HFFc6 (cell line): ENCODE data around the gene GIPC1. TPM values are rescaled to one million over a fixed set of nuclear protein-coding genes. Genes with fewer than 3 reads are reported as not detected.

Experiments
- DNase-seq: peaks from one replicate; pipeline ENCODE4 v3.0.0-alpha.2; 2018
- H3K27ac Mint-ChIP-seq: 2 replicates; pipeline ENCODE4 v1.8.0; 2020; ENCODE audit warnings: mild to moderate bottlenecking, mixed read lengths
- H3K27me3 Mint-ChIP-seq: 2 replicates; pipeline ENCODE4 v1.8.0; 2021; ENCODE audit warnings: mild to moderate bottlenecking, moderate library complexity, mixed read lengths; ENCODE audit not compliant: insufficient read depth
- H3K36me3 Mint-ChIP-seq: 2 replicates; pipeline ENCODE4 v1.8.0; 2021; ENCODE audit warnings: low read depth, mixed read lengths
- H3K4me1 Mint-ChIP-seq: 2 replicates; pipeline ENCODE4 v1.8.0; 2020; ENCODE audit warnings: low read depth, mixed read lengths
- H3K4me3 Mint-ChIP-seq: 2 replicates; pipeline ENCODE4 v1.8.0; 2020; ENCODE audit warnings: mild to moderate bottlenecking, moderate library complexity, mixed read lengths
- H3K9me3 Mint-ChIP-seq: 2 replicates; pipeline ENCODE4 v1.8.0; 2020; ENCODE audit warnings: mild to moderate bottlenecking, mixed read lengths
- total RNA-seq, 6 experiments: library from RNA; stranded (reverse); fragmentation: NEBNext Ultra II Directional; extraction: Animal tissue kit (Norgen Biotek cat#: 25700); gene quantifications; 2 replicates in 1 of 6; 3 replicates in 5 of 6; pipeline ENCODE4 v1.2.3, GENCODE V29; 2021
- TF ChIP-seq, protein P1 (sequence below): fragments of 200-600 bp; sonication (generic); IDR thresholded peaks from 2 replicates; pipeline ENCODE4 v1.5.0; 2021; ENCODE audit warnings: antibody characterized with exemption, mild to moderate bottlenecking

GIPC1 gene
- total RNA-seq, 6 experiments from 2014 or later = 169 to 204 (median 181) TPM

DNA sequence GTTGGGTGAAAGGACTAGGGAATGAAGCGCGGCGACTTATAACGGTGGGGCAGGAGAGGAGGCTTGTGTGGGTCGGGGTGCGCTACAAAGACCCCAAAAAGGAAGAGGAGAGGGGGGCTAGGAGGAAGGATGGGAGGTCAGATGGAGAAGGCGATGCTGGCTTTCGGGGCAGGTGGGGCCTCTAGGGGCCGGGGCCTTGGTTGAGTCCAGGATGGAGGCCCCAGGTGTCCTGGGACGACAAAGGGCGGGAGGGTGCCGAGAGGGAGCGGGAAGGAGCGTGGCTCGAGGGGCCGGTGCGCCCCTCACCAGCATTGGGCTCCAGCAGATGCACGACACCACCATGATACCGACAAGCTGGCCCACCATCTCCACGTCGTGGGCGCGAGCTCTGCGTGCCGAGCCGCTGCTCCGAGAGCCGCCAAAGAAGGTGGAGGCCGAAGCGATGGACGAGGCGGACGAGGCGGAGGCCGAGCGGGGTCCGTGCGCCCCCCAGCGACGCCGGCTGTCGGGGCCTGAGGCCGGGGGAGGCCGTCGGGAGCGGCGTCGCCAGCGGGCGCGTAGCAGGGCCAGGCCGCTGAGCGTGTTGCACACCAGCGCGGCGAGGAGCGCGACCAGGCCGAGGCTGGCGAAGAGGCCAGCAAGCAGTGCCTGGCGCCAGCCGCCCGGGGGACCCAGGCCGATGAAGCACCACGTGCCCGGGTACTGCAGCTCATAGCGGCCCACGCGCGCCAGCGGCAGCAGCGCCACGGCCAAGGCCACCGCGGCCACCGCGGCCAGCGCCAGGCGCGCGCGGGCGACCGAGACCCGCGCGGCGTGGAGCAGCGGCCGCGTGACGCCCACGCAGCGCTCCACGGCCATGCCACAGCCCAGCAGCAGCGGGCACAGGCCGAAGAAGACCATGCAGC, 22.6 kb downstream of the GIPC1 start:
- TF ChIP-seq, protein P1, sequence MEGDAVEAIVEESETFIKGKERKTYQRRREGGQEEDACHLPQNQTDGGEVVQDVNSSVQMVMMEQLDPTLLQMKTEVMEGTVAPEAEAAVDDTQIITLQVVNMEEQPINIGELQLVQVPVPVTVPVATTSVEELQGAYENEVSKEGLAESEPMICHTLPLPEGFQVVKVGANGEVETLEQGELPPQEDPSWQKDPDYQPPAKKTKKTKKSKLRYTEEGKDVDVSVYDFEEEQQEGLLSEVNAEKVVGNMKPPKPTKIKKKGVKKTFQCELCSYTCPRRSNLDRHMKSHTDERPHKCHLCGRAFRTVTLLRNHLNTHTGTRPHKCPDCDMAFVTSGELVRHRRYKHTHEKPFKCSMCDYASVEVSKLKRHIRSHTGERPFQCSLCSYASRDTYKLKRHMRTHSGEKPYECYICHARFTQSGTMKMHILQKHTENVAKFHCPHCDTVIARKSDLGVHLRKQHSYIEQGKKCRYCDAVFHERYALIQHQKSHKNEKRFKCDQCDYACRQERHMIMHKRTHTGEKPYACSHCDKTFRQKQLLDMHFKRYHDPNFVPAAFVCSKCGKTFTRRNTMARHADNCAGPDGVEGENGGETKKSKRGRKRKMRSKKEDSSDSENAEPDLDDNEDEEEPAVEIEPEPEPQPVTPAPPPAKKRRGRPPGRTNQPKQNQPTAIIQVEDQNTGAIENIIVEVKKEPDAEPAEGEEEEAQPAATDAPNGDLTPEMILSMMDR = no peak
- Mint-ChIP-seq H3K27me3 (peaks cover 22% of the 10 kb centered on the region), H3K27ac (no peak overlapping the region), H3K9me3 (no peaks in the 10 kb centered on the region), H3K36me3 (peaks cover 4% of the 10 kb centered on the region; the same call in 1 of the 2 replicates), H3K4me3 (0 out of 2 replicates have a peak overlapping the region, but pooled peaks have one; percentile 9), H3K4me1 (peaks cover 24% of the 10 kb centered on the region)
- DNase-seq = no peak

DNA sequence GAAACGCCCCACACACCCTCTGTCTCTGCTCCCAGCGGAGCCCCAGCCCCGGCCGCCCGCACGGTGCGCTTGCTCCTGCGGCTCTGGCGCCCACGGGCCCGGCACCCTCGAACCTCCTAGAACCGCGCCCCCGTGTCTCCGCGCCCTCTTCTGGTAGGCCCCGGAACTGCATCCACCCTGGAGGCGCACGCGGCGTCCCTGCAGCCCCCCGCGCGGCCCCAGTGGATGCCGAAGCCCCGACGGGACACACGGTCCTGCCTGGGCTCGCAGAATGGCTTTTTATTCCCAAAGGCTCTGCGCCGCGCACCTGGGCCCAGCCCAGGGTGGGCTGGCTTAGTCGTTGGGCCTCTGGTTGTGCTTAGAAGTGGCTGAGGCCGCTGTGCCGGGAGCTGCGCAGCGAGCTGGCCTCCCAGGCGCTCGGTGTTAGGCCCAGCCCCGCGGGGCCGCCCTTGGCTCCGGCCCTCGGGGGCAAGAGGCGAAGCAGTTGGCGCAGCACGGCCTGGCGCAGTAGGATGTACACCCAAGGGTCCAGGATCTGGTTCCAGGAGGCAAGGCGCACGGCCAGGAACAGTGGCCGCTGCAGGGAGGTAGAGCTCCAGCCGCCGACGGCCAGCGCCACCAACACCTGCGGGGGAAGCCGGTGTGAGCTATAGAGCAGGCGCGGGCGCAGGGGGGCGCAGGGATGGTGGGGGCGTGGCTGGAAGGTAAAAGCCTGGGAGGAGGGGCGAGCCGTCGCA, 23.6 kb downstream of the GIPC1 start:
- DNase-seq = no peak
- H3K4me3 Mint-ChIP-seq = no peak overlapping the region

GRCh38 chr19:14471436-14472187, 24.3 kb downstream of the GIPC1 start:
- H3K9me3 Mint-ChIP-seq = no peaks in the 10 kb centered on the region
- peaks cover 21% of the 10 kb centered on the region for H3K4me1 Mint-ChIP-seq
- 0 out of 2 replicates have a peak, but pooled peaks cover 4% of the 10 kb centered on the region for H3K36me3 Mint-ChIP-seq
- TF ChIP-seq, protein P1 = no peak
- no peak overlapping the region for H3K4me3 Mint-ChIP-seq
- no peak for DNase-seq
- peaks cover 20% of the 10 kb centered on the region for H3K27me3 Mint-ChIP-seq
- H3K27ac Mint-ChIP-seq = no peak overlapping the region

More for the DNA sequence above, 23.6 kb downstream of the GIPC1 start:
- 0 out of 2 replicates have a peak, but pooled peaks cover 4% of the 10 kb centered on the region for H3K36me3 Mint-ChIP-seq
- TF ChIP-seq, protein P1 = peak; percentile 98
- H3K9me3 Mint-ChIP-seq = no peaks in the 10 kb centered on the region
- no peak overlapping the region for H3K27ac Mint-ChIP-seq
- H3K27me3 Mint-ChIP-seq = peaks cover 20% of the 10 kb centered on the region
- H3K4me1 Mint-ChIP-seq = peaks cover 24% of the 10 kb centered on the region

DNA sequence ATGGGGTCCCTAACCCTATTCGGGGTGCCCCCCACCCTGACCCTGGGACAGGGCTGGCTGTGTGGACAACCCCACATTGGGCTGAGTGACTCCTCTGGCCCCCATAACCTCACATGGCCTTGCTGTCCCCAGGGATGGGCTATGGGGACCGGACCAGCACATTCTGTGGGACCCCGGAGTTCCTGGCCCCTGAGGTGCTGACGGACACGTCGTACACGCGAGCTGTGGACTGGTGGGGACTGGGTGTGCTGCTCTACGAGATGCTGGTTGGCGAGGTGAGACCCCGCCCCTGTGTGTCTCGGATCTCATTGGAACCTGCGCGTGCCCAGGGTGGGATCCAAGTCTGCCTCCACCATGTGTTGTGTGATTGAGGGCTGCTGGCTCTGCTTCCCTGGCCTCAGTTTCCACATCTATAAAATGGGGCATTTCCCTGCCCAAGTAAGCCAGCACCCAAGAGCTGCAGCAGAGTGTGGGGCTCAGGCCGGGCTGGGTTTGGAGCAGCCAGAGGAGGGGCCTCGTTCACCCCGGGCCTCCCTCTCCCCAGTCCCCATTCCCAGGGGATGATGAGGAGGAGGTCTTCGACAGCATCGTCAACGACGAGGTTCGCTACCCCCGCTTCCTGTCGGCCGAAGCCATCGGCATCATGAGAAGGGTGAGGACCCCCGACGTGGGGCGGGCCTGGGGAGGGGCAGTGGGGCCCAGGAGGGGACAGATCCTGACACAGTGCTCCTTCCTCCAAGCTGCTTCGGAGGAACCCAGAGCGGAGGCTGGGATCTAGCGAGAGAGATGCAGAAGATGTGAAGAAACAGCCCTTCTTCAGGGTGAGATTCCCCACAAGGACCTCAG, 25.7 kb downstream of the GIPC1 start:
- TF ChIP-seq, protein P1 = no peak
- Mint-ChIP-seq H3K4me3 (no peak overlapping the region), H3K9me3 (no peaks in the 10 kb centered on the region), H3K36me3 (peaks cover 4% of the 10 kb centered on the region; the same call in 1 of the 2 replicates), H3K27me3 (peaks cover 18% of the 10 kb centered on the region), H3K27ac (no peak overlapping the region), H3K4me1 (peaks cover 7% of the 10 kb centered on the region)
- DNase-seq = no peak
